Purkinje cell (primary cell): ENCODE results near the gene TRMT2B. TPM values are rescaled to one million over a fixed set of nuclear protein-coding genes. Genes with fewer than 3 reads are reported as not detected.

Experiments used
- polyA plus RNA-seq: library from polyadenylated mRNA; unstranded; fragments of >200 nt; fragmentation: Nextera tagmentation; gene quantifications from 2 replicates; pipeline ENCODE4 v1.2.1, GENCODE V29; 2014

The TRMT2B gene, protein sequence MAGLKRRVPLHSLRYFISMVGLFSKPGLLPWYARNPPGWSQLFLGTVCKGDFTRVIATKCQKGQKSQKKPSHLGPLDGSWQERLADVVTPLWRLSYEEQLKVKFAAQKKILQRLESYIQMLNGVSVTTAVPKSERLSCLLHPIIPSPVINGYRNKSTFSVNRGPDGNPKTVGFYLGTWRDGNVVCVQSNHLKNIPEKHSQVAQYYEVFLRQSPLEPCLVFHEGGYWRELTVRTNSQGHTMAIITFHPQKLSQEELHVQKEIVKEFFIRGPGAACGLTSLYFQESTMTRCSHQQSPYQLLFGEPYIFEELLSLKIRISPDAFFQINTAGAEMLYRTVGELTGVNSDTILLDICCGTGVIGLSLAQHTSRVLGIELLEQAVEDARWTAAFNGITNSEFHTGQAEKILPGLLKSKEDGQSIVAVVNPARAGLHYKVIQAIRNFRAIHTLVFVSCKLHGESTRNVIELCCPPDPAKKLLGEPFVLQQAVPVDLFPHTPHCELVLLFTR
- polyA plus RNA-seq, result 0.95 and 1.5 TPM in 2 replicates

DNA sequence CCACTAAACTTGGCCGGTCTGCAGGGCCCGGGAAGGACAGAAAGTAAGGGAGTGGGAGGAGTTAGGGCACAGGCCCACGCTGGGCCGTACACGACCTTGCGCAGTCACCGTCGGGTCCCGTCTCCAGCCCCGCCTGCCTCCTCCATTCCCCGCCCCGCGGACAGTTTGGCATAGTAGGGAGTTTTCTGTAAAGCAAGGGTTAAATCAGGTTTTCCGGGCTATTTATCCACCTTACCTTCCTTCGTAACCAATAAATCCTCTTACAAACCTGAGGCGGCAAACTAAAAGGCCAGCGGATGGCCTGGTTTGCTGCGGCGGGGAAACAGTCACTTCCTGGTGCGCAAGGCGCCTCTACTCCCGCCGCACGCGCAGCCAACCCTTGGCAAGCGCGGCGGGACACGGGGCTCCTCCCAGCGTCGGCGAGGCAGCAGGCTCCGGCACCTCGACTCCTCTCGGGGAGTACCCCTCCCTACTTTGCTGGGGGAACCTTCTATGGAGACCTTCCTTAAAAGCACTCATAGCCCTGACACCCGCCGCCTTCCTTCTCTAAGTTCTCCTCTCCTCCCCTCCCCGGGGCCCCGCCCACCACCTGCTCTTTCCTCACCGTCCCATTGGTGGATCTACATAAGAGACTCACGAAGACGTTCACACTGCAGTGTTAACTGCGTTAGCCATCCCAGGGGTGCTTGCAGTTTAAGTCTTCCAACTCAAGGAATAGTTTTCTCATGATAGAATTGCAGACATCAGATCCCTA is at the start of gene TRMT2B:
Gene TRMT2B (minus strand): TSS at position 563 of the 754 bp plus-strand sequence. CDS start 9,822 bp downstream, outside the sequence.

DNA sequence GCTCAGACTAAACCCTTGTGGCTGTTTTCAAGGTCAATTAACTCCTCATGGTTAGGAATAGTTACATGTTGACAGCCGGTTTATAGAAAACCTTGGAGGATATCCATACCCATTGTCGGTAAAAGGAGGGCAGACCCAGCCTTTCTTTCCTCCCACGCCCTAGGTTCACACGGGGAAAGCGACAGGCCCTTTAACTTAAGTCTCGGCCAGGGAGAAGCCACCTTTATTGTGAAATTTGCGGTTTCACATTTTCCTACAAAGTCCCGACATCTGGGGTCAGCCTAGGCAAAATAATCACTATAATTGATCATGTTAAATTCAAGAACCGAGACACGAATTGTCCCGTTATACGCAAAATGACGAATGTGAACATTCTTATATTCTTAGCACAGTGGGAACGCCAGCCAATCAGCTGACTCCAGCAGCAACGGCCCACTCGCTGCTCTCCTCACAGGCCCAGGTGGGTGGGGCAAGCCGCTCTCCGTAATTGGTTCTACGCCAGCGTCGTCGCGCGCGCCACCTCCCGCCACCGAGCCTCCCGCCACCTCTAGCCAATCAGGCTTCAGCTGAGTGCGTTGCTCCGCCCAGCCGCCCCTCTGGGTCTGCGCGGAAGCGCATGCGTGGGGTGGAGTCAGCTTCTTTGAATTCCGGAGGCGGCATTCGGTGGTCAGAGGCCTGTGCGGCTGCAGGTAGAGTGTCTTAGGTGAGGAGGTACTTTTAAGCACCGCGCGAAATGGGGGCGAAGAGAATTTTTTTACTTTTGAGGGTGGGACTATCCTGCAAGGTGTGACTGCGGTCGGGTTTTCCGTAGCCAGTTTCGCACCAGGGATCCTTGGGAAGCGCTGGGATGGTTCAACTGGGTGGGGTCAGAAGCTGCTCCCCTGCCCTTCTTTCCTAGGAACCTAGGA is 45.9 kb upstream of the TRMT2B start, which contains the start of gene CENPI:
Gene CENPI (plus strand): TSS at position 659 of the 908 bp plus-strand sequence. CDS start 2,867 bp downstream, outside the sequence.

DNA sequence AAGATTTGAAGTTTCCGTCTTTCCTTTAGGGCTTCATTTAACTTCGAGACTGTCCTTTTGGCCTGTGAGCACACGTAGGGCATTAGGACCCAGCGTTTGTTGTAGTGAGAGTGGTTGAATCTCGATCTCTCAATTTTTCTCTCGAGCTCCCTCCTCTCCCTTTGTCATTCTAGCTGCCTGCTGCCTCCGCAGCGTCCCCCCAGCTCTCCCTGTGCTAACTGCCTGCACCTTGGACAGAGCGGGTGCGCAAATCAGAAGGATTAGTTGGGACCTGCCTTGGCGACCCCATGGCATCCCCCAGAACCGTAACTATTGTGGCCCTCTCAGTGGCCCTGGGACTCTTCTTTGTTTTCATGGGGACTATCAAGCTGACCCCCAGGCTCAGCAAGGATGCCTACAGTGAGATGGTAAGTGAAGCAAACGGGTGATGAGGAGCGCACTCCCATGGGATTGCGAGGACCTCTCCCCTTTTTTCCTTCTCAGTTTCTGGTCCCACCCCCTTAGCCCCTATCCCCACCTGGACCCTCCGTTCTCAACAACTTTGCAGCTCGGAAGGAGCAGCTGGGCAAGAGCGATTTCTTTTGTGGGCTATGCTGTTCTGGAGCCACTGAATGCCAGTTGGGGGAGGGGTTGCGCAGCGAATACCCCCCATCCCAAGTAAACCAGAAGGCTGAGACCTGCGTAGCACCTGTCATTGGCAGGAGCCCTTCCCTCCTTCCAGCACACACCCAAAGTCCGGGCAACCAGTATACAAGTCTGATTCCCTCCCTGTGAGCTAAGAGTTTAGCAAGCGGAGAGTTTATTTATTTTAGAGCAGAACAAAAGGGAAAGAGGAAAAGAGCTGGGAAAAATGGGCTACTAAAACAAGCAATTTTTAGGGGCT is 27.0 kb upstream of the TRMT2B start, which contains the start of gene TMEM35A:
Gene TMEM35A (plus strand): TSS at position 164 of the 883 bp plus-strand sequence. CDS start 124 bp downstream, at position 288.

DNA sequence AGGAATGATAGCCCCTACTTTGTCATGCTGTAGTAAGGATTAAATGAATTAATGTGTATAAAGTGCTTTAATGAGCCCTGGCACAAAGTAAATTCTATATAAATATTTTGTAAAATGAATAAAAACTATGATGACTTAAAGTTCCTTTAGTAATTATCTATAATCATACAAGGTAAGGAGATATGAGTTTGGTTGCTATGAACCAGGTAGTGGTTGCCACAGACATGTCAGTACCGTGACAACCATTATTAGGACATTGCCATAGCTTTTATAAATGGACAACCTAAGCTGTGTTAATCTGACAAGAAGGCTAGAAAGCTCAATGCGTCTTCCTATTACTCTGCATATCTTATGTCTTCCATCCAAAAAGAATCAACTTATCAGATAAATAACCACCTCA is 82.5 kb downstream of the TRMT2B start, which contains the start of gene ARL13A:
Gene ARL13A (plus strand): TSS at position 301 of the 400 bp plus-strand sequence. CDS start 3,982 bp downstream, outside the sequence.

Other genes with a start within 250 kb of the TRMT2B start
- 5.4 and 6.8 TPM in 2 replicates for gene CSTF2, start 231.7 kb downstream of the TRMT2B start, polyA plus RNA-seq
- gene NOX1, start 177.8 kb downstream of the TRMT2B start, polyA plus RNA-seq, result 0.13 and 0.38 TPM in 2 replicates
- not detected in 2 replicates for gene XKRX, start 123.2 kb downstream of the TRMT2B start, polyA plus RNA-seq
- gene ARL13A, start 82.4 kb downstream of the TRMT2B start, polyA plus RNA-seq, result 0.94 TPM in 1 of 2 replicates, not detected in the other
- gene TMEM35A, start 26.8 kb upstream of the TRMT2B start, polyA plus RNA-seq, result 40.4 and 57.0 TPM in 2 replicates
- 0.56 TPM in 1 of 2 replicates, not detected in the other for gene CENPI, start 46.1 kb upstream of the TRMT2B start, polyA plus RNA-seq
- 1.0 and 1.2 TPM in 2 replicates for gene DRP2, start 167.7 kb upstream of the TRMT2B start, polyA plus RNA-seq
- 0.18 TPM in 1 of 2 replicates, not detected in the other for gene TAF7L, start 239.2 kb upstream of the TRMT2B start, polyA plus RNA-seq